Measurements from ENCODE around the gene NR5A1.

NR5A1 gene

DNA sequence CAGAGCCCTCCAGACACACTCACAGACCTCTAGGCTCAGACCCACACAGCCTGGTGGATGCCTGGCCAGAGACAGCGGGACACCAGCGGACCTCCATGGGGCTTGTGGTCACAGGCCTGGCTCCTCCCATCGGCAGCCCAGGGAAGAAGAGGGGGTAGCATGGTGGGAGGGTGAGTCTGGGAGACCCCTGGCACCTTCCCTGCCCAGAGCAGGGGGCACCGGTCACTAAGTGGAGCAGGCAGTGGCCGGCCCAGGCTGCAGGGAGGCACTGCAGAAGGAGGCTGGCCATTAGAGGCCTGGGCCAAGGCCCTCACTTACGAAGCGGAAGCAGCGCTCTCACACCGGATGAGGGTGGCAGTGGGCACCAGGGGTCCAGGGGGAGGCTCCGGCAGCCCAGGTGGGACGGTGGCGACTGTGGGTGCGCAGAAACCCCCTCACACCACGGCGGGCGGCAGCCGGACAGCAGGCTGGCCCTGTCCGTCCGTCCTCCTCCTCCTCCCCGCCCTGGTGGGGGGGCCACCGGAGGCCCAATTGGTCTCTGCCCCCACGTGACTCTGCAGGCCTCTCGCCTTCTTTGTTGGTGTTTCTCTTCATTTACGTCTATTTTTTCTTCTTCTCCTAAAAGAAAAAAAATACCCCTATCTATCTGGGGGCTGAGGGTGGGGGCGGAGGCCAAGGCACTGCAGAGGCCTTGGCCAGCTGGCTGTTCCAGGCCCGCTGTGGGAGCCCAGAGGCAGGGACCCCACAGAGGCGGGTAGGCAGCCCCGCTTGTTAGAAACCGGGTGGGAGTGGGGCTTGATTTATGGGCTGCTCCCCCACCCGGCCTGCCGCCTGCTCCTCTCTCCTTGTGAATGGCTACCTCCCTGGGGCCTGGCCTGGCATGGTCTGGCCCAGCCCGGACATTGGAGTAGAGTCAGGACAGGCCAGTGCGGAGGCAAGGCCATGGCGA is at the start of gene NR5A1:
Gene NR5A1 (minus strand): TSS at position 469 of the 949 bp plus-strand sequence. CDS start 4,004 bp downstream, outside the sequence.
- DNase-seq (ENCODE audit: low spot score): no peak

- no peak for DNase-seq (ENCODE audit: low spot score)
Observed at GRCh38 chr9:124555043-124555442, 47.8 kb upstream of the NR5A1 start.

DNA sequence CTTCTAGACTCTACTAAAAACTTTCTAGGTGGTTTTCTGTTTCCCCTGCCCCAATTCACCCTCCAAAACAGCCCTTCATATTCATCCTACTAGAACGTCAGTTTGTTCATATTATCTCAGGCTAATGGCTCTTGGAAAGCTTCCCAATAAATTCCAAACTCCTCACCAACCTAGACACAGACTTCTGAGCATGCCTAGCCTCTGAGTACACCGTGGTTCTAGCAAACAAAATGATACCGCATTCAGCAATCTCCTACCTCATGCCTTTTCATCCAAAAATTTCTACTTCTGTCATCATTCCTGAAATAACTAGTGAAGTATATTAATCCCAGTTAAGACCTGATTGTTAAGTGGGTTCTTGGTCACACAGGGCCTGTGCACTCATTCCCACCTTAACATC is 46.5 kb upstream of the NR5A1 start:
- no peak for DNase-seq (ENCODE audit: low spot score)

DNA sequence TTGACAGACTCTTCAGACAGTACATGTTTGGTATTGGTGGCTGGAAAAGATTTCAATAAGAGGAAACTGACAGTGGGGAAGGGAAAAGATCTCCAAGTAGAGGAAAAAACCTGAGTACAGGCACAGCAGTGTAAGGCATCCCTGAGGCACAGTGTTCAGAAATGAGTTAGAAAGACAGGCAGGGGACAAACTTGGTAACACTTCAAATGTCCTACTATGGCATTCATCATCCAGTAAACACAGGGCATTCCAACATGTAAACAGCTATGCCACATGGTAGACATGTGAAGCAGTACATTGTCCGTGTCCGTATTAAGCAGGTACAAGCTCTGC is 45.0 kb upstream of the NR5A1 start:
- DNase-seq (ENCODE audit: low spot score): no peak

GRCh38 chr9:124551472-124552272 is 44.5 kb upstream of the NR5A1 start:
- DNase-seq (ENCODE audit: low spot score): peak; percentile 37

DNA sequence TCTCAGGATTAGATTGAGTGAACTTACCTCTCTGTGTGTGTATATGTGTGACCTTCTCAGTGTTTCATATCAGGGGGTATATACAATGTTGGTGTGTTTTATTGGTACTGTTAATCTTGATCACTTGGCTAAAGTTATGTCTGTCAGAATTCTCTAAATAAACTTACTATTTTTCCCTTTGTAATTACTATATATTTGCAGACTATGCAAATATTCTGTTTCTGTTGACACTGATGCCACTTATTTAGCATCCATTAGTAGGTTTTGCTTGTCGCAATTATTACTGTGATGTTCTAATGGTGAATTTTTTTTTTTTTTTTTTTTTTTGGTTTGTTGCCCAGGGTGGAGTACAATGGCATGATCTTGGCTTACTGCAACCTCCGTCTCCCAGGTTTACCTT is 42.9 kb upstream of the NR5A1 start:
- DNase-seq (ENCODE audit: low spot score): no peak

DNA sequence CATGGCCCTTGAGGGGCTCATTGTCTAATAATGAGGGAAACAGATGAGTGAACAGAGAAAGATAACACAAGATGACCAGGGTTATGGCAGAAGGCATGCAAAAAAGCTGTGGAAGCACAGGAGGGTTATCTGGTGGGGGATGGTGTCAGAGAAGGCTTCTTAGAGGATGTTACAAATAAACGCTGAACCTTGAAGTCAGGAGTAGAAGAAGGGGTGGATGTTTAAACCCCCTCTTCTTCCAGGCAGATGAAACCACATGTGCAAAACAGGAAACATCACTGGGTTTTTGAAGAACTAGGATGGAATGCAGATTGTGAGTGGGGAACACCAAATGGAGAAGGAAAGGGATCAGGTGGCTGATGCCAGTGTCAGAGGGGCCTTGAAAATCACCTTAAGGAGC is 41.8 kb upstream of the NR5A1 start:
- DNase-seq (ENCODE audit: low spot score): no peak

- DNase-seq (ENCODE audit: low spot score): no peak
Observed at GRCh38 chr9:124544535-124544934, 37.3 kb upstream of the NR5A1 start.

GRCh38 chr9:124541824-124542223 is 34.6 kb upstream of the NR5A1 start:
- DNase-seq (ENCODE audit: low spot score): no peak

GRCh38 chr9:124537926-124538325 is 30.7 kb upstream of the NR5A1 start:
- no peak for DNase-seq (ENCODE audit: low spot score)

DNA sequence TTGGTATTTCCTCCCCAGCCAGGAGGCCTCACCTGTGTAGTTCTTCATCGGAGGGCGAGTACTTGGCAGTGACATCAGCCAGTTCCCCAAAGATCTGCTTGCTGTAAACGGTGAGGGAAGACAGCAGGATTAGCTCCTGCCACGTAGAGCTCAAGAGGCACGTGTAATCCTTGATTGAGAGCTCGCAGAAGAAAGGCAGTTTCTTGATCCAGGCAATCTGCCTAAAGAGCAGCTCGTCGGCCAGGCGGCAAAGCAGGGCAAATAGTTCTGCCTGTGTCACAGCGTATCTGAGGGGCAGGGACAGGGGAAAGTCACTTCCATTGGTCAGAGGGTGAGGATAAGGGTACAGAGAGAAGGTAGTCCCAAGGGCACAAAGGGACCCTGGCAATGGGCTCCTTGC is 28.6 kb upstream of the NR5A1 start:
- no peak for DNase-seq (ENCODE audit: low spot score)

DNA sequence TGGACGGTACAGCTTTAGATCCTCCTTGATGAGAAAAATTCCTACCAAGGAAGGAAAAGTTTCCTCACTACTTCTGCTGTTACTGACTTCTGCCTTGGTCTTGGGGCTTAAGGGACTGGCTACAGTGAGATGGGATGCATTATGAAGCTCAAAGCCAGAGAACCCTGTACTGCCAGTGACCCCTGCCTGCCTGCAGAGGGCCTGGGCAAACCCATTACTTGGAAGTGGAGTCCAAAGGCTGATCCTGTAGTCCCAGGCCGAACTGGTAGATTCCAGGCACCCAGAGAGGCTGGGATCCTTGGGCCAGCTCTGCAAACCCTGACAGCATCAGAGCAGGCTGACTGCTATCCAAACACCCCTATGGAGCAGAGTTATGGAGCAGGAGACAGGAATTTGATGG is 25.7 kb upstream of the NR5A1 start:
- DNase-seq (ENCODE audit: low spot score): no peak

DNA sequence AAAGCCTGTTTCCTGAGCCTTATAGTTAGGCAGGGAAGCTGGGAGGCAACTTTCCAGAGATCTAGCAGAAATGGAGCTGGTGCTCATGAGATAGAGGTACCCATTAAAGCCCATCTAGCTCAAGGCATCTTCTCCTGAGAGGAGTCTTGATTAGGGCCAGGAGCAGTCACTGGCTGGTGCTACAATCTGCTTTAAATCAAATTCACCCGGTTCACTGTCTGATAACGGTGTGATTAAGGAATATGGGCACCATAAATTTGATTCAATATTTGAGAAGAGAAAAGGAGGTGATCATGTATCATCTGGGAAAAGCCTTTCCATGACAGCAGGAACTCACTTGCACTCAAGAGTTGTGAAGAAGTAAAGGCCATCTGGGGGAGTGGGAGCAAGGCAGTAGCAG is 23.9 kb upstream of the NR5A1 start:
- DNase-seq (ENCODE audit: low spot score): no peak

DNA sequence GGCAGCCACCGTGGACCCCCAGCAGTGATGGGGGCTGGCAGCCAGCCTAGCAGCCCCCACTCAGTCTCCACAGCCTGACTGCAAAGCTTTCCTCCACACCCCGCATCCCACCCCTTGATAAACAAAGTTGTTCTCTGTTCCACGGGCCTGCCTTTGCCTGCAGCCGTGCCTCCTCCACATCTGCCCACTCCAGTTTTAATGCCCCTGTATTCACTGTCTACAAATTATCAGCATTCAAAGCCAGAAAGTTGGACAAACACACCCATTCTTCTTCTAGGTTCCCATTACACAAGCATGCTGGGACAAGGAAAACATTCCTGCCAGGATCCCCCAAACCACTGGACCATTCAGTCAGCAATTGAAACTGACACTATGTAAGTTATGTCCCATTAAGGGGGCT is 23.0 kb upstream of the NR5A1 start:
- DNase-seq (ENCODE audit: low spot score): no peak

DNA sequence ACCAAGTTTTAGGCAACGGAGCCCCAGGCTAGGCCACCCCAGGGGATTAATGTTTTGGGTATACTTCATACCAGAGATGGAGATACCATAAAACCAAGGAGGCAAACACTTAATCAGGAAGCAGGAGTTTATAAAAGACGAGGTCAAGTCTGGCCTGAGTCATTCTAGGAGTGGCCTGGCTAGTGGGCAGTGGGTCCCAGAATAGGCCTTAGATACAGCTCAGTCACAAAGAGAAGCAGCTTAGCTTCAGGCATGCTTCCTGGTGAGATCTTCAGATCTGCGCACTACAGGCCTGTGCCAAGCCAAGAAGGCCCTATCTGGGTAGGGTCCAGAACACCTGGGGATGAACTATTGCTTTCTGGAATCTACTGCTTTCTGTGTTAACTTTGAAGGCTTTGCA is 20.6 kb upstream of the NR5A1 start:
- DNase-seq (ENCODE audit: low spot score): no peak

- DNase-seq (ENCODE audit: low spot score): no peak
Observed at GRCh38 chr9:124526174-124526573, 19.0 kb upstream of the NR5A1 start.

- no peak for DNase-seq (ENCODE audit: low spot score)
Observed at GRCh38 chr9:124522121-124523098, 15.2 kb upstream of the NR5A1 start.

- DNase-seq (ENCODE audit: low spot score): no peak
Observed at GRCh38 chr9:124521142-124521541, 13.9 kb upstream of the NR5A1 start.

DNA sequence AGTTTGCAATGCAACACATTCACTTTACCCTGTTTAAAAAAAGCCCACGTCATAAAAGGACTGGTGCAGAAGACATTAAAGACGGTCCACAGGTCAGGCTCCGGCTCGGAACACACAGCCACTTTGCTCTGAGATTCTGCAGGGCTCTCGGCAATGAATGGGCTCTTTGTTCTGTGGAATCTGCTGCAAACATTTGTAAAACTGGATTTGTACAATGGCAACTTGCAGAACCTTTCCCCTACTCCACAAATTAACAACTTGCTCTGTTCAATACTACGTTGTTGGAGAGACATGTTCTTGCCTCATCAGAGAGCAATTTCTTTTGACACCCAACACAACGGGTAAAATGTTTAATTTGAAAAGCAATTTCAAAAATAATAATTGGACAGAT is 13.0 kb upstream of the NR5A1 start:
- no peak for DNase-seq (ENCODE audit: low spot score)

DNA sequence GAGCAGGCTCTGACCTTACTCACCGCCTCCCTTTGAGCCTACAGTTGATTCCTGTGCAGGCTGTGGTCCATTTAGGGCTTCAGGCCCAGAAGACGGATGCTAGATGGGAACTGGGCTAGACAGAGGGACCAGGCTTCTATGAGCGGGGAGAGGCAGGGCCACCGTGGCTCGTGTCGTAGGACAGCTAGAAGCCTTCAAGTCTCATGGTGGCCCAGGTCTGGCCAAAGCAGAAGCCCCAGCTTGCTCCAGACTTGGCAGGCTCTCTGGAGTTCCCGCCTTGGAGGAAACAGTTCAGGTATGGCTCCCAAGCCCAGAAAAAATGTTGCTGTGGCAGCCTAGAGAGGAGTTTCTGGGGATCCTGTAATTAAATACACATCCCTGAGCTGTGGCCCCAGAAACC is 10.9 kb upstream of the NR5A1 start:
- no peak for DNase-seq (ENCODE audit: low spot score)

DNA sequence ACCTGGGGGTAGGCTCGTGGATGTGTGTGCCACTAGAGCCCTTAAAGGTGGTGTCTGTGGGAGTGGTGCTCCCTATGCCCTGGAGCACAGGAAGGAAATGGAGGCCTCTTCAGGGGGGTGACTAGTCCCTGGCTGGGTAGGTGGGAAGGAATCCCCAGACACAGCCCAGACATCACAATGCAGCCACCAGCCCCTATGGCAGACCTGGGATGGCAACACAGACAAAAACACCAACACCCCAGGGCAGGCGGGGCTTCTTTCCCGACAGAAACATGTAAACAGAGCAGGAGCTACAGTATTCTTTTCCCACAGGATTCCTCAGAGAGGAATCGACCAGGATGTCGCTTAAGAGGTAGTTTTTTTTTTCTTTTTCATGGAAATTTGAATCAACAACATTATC is 10.4 kb upstream of the NR5A1 start:
- no peak for DNase-seq (ENCODE audit: low spot score)

DNA sequence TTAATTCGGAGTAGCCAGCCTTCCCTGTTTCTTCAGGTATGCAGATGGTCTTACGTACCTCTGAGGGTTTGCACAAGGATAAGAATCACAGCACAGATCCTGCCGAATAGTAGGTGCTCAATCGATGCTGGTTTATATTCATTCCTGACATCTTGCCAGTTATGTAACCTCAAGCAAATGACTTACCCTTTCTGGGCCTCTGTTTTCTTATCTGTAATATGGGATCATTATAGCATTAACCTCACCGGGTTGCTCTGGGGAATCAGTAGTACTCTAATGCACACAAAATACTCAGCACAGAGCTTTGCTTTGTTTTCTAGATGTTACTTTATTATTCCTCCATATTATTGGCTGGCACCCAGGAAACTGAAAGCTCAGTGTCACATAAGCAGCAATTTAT is 7.7 kb upstream of the NR5A1 start:
- DNase-seq (ENCODE audit: low spot score): no peak

Measured in hepatic stellate cell (primary cell).